ENCODE data around the gene USP12.
"Not testable (repeated sequence)": the region's sequence is repeated elsewhere in the genome, so short reads cannot be mapped to it uniquely, and the experiment has no call there.

The USP12 gene

GRCh38 chr13:27171244-27171826, at the start of gene USP12:
Gene USP12 (minus strand): TSS chr13:27171811. CDS start chr13:27171639, 172 bp downstream.
- DNase-seq (ENCODE audit: low read depth) = peak; percentile 3

GRCh38 chr13:27219611-27220010, 48.0 kb upstream of the USP12 start:
- DNase-seq (ENCODE audit: low read depth) = no peak

GRCh38 chr13:27218861-27219260, 47.2 kb upstream of the USP12 start:
- DNase-seq (ENCODE audit: low read depth) = not testable (repeated sequence)

GRCh38 chr13:27217791-27218190, 46.2 kb upstream of the USP12 start:
- DNase-seq (ENCODE audit: low read depth) = not testable (repeated sequence)

GRCh38 chr13:27213386-27213785, 41.8 kb upstream of the USP12 start:
- DNase-seq (ENCODE audit: low read depth) = not testable (repeated sequence)

GRCh38 chr13:27211771-27212364, 40.3 kb upstream of the USP12 start:
- DNase-seq (ENCODE audit: low read depth) = no peak

- no peak for DNase-seq (ENCODE audit: low read depth)
These were observed 39.7 kb upstream of the USP12 start for GRCh38 chr13:27211271-27211670.

- DNase-seq (ENCODE audit: low read depth) = no peak
These were observed 36.9 kb upstream of the USP12 start for GRCh38 chr13:27208514-27208913.

- DNase-seq (ENCODE audit: low read depth) = no peak
These were observed 32.2 kb upstream of the USP12 start for GRCh38 chr13:27203854-27204253.

- DNase-seq (ENCODE audit: low read depth) = no peak
These were observed 31.6 kb upstream of the USP12 start for GRCh38 chr13:27203186-27203585.

- DNase-seq (ENCODE audit: low read depth) = no peak
These were observed 30.1 kb upstream of the USP12 start for GRCh38 chr13:27201661-27202060.

GRCh38 chr13:27200413-27201070, 28.9 kb upstream of the USP12 start:
- no peak for DNase-seq (ENCODE audit: low read depth)

GRCh38 chr13:27199696-27200095, 28.1 kb upstream of the USP12 start:
- DNase-seq (ENCODE audit: low read depth) = no peak

- no peak for DNase-seq (ENCODE audit: low read depth)
These were observed 27.6 kb upstream of the USP12 start for GRCh38 chr13:27199211-27199610.

GRCh38 chr13:27194895-27195764, 23.5 kb upstream of the USP12 start:
- no peak for DNase-seq (ENCODE audit: low read depth)

- no peak for DNase-seq (ENCODE audit: low read depth)
These were observed 22.6 kb upstream of the USP12 start for GRCh38 chr13:27194209-27194608.

GRCh38 chr13:27193496-27193895, 21.9 kb upstream of the USP12 start:
- no peak for DNase-seq (ENCODE audit: low read depth)

- DNase-seq (ENCODE audit: low read depth) = no peak
These were observed 21.4 kb upstream of the USP12 start for GRCh38 chr13:27192973-27193372.

GRCh38 chr13:27192367-27192766, 20.8 kb upstream of the USP12 start:
- DNase-seq (ENCODE audit: low read depth) = not testable (repeated sequence)

GRCh38 chr13:27189192-27189591, 17.6 kb upstream of the USP12 start:
- no peak for DNase-seq (ENCODE audit: low read depth)

- DNase-seq (ENCODE audit: low read depth) = no peak
These were observed 16.6 kb upstream of the USP12 start for GRCh38 chr13:27188239-27188638.

GRCh38 chr13:27186295-27186694, 14.7 kb upstream of the USP12 start:
- no peak for DNase-seq (ENCODE audit: low read depth)

Data from activated gamma-delta T cell treated with anti-CD3 and anti-CD28 coated beads, Interleukin-2, amount 50 U/mL, for 16 hours (primary cell).